ENCODE results near the gene APBA1. TPM values are rescaled to one million over a fixed set of nuclear protein-coding genes. Genes with fewer than 3 reads are reported as not detected.
A peak's percentile ranks its signal among the peaks of the same experiment; 100 is the strongest.

APBA1 gene
- total RNA-seq, 1 experiment from 2014 or later = not detected

DNA sequence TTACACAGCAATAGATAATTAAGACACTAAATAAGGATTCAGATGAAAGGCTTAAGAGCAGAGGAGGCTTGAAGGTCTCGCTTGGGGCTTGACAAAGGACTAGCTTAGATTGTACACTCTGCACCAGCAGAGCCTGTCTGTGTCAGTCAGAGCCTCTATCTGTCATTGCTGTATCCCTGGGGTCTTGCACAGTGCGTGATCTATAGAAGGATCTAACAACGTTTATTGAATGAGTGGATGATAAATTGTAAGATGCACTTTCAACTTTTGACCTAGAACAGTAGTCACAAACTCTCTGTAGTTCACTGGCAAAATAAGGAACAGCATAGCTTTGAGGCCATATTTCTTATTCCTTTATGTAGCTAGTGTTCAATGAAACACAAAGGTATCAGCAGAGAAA lies 173.7 kb downstream of the APBA1 start:
- Histone ChIP-seq H3K4me2 (ENCODE audit: low read depth, low read length, poor library complexity, severe bottlenecking) (no peak overlapping the region), H3K4me3 (ENCODE audit: low read length) (no peak overlapping the region), H4K20me1 (ENCODE audit: insufficient read depth, low read depth, low read length) (no peaks in the 10 kb centered on the region), H2AFZ (ENCODE audit: low read length) (no peak overlapping the region), H3K79me2 (ENCODE audit: low read length) (no peaks in the 10 kb centered on the region), H3K36me3 (ENCODE audit: insufficient read depth, low read length) (no peaks in the 10 kb centered on the region), H3K9me2 (replicated peaks; ENCODE audit: insufficient read depth, low read length) (no peaks in the 10 kb centered on the region), H3K4me1 (ENCODE audit: low read length) (no peaks in the 10 kb centered on the region), H3K27ac (ENCODE audit: low read length) (no peak overlapping the region), H3K9me3 (ENCODE audit: low read length) (no peaks in the 10 kb centered on the region), H3K9ac (ENCODE audit: low read length) (no peak overlapping the region), H3K27me3 (ENCODE audit: low read length) (no peaks in the 10 kb centered on the region)
- no peak for DNase-seq

- Histone ChIP-seq H3K36me3 (ENCODE audit: insufficient read depth, low read length) (no peaks in the 10 kb centered on the region), H3K27me3 (ENCODE audit: low read length) (no peaks in the 10 kb centered on the region), H3K4me1 (ENCODE audit: low read length) (no peaks in the 10 kb centered on the region), H3K9ac (ENCODE audit: low read length) (no peak overlapping the region), H3K27ac (ENCODE audit: low read length) (no peak overlapping the region), H3K9me2 (replicated peaks; ENCODE audit: insufficient read depth, low read length) (no peaks in the 10 kb centered on the region), H4K20me1 (ENCODE audit: insufficient read depth, low read depth, low read length) (no peaks in the 10 kb centered on the region), H3K79me2 (ENCODE audit: low read length) (no peaks in the 10 kb centered on the region), H3K4me3 (ENCODE audit: low read length) (no peak overlapping the region), H3K4me2 (ENCODE audit: low read depth, low read length, poor library complexity, severe bottlenecking) (no peak overlapping the region), H2AFZ (ENCODE audit: low read length) (no peak overlapping the region), H3K9me3 (ENCODE audit: low read length) (no peaks in the 10 kb centered on the region)
- DNase-seq = no peak
These were observed 174.4 kb downstream of the APBA1 start for GRCh38 chr9:69497816-69498215.

DNA sequence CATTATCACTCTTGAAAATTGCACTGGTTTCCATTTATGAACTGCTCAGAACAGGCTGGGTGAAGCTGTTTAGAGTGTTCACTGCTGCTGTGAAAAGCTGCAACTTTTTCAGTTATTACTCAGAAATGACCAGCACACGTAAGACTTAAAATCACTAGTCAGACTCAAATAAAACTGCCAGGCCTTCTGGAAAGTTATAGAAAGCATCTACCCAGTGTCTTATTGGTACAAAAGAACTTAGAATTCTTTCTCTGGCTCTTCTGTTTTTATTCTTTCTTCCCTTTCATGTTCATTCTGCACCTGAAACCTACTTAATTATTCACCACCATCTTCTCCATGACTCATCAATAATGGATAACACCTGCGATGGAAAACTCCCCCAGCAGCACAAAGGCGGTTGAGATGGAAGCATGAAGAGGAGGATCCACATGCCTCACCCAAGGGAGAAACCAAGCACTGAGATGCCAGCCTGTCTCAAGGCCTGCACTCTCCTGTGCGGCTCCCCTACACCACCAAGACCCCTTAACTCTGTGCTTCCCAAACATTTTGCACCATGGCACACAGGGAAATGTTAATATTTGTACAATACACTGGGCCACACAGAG lies 175.2 kb downstream of the APBA1 start:
- Histone ChIP-seq H2AFZ (ENCODE audit: low read length) (no peak overlapping the region), H3K36me3 (ENCODE audit: insufficient read depth, low read length) (no peaks in the 10 kb centered on the region), H3K9me2 (replicated peaks; ENCODE audit: insufficient read depth, low read length) (no peaks in the 10 kb centered on the region), H3K9me3 (ENCODE audit: low read length) (no peaks in the 10 kb centered on the region), H4K20me1 (ENCODE audit: insufficient read depth, low read depth, low read length) (no peaks in the 10 kb centered on the region), H3K27ac (ENCODE audit: low read length) (no peak overlapping the region), H3K9ac (ENCODE audit: low read length) (no peak overlapping the region), H3K4me2 (ENCODE audit: low read depth, low read length, poor library complexity, severe bottlenecking) (no peak overlapping the region), H3K4me3 (ENCODE audit: low read length) (no peak overlapping the region), H3K27me3 (ENCODE audit: low read length) (no peaks in the 10 kb centered on the region), H3K4me1 (ENCODE audit: low read length) (no peaks in the 10 kb centered on the region), H3K79me2 (ENCODE audit: low read length) (no peaks in the 10 kb centered on the region)
- DNase-seq = no peak

DNA sequence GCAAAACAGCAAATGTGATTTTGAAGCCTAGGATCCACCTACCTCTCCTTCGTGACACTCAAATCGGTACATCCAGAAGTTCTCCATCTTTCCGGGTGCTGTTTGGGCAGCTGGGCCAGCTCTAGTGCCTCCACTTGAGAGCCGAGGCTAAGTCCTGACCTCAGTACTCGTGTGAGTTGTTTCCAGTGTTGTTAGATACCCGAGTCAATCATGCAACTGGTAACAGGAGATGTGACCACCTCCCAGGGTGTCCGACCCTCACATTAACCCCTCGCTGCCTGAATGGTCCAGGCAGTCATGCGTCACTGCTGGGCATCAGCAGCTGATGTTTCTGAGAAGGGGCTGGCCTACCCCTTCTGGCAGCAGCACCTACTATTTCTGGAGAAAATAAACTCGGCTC lies 176.9 kb downstream of the APBA1 start:
- no peaks in the 10 kb centered on the region for H3K27me3 ChIP-seq (ENCODE audit: low read length)
- H3K9me3 ChIP-seq (ENCODE audit: low read length) = no peaks in the 10 kb centered on the region
- no peak overlapping the region for H3K27ac ChIP-seq (ENCODE audit: low read length)

GRCh38 chr9:69494763-69495162 lies 177.4 kb downstream of the APBA1 start:
- Histone ChIP-seq H3K36me3 (ENCODE audit: insufficient read depth, low read length) (no peaks in the 10 kb centered on the region), H3K9me2 (replicated peaks; ENCODE audit: insufficient read depth, low read length) (no peaks in the 10 kb centered on the region), H3K27ac (ENCODE audit: low read length) (no peak overlapping the region), H3K9ac (ENCODE audit: low read length) (no peak overlapping the region), H2AFZ (ENCODE audit: low read length) (no peak overlapping the region), H3K4me3 (ENCODE audit: low read length) (no peak overlapping the region), H3K4me1 (ENCODE audit: low read length) (no peaks in the 10 kb centered on the region), H3K27me3 (ENCODE audit: low read length) (no peaks in the 10 kb centered on the region), H3K9me3 (ENCODE audit: low read length) (no peaks in the 10 kb centered on the region), H4K20me1 (ENCODE audit: insufficient read depth, low read depth, low read length) (no peaks in the 10 kb centered on the region), H3K79me2 (ENCODE audit: low read length) (no peaks in the 10 kb centered on the region), H3K4me2 (ENCODE audit: low read depth, low read length, poor library complexity, severe bottlenecking) (no peak overlapping the region)
- DNase-seq = no peak

More for the DNA sequence above, 176.9 kb downstream of the APBA1 start:
- Histone ChIP-seq H3K4me1 (ENCODE audit: low read length) (no peaks in the 10 kb centered on the region), H4K20me1 (ENCODE audit: insufficient read depth, low read depth, low read length) (no peaks in the 10 kb centered on the region), H3K36me3 (ENCODE audit: insufficient read depth, low read length) (no peaks in the 10 kb centered on the region), H3K4me3 (ENCODE audit: low read length) (no peak overlapping the region), H3K9ac (ENCODE audit: low read length) (no peak overlapping the region), H2AFZ (ENCODE audit: low read length) (no peak overlapping the region), H3K9me2 (replicated peaks; ENCODE audit: insufficient read depth, low read length) (no peaks in the 10 kb centered on the region), H3K79me2 (ENCODE audit: low read length) (no peaks in the 10 kb centered on the region), H3K4me2 (ENCODE audit: low read depth, low read length, poor library complexity, severe bottlenecking) (no peak overlapping the region)
- no peak for DNase-seq

- H3K36me3 ChIP-seq (ENCODE audit: insufficient read depth, low read length) = no peaks in the 10 kb centered on the region
- no peak overlapping the region for H3K27ac ChIP-seq (ENCODE audit: low read length)
- no peak overlapping the region for H3K4me2 ChIP-seq (ENCODE audit: low read depth, low read length, poor library complexity, severe bottlenecking)
- no peak for DNase-seq
- no peak overlapping the region for H2AFZ ChIP-seq (ENCODE audit: low read length)
- H4K20me1 ChIP-seq (ENCODE audit: insufficient read depth, low read depth, low read length) = no peaks in the 10 kb centered on the region
- H3K79me2 ChIP-seq (ENCODE audit: low read length) = no peaks in the 10 kb centered on the region
- no peaks in the 10 kb centered on the region for H3K27me3 ChIP-seq (ENCODE audit: low read length)
- no peaks in the 10 kb centered on the region for H3K9me3 ChIP-seq (ENCODE audit: low read length)
- no peaks in the 10 kb centered on the region for H3K9me2 ChIP-seq (replicated peaks; ENCODE audit: insufficient read depth, low read length)
- H3K9ac ChIP-seq (ENCODE audit: low read length) = no peak overlapping the region
- H3K4me1 ChIP-seq (ENCODE audit: low read length) = no peaks in the 10 kb centered on the region
- no peak overlapping the region for H3K4me3 ChIP-seq (ENCODE audit: low read length)
These were observed 178.0 kb downstream of the APBA1 start for GRCh38 chr9:69494208-69494607.

DNA sequence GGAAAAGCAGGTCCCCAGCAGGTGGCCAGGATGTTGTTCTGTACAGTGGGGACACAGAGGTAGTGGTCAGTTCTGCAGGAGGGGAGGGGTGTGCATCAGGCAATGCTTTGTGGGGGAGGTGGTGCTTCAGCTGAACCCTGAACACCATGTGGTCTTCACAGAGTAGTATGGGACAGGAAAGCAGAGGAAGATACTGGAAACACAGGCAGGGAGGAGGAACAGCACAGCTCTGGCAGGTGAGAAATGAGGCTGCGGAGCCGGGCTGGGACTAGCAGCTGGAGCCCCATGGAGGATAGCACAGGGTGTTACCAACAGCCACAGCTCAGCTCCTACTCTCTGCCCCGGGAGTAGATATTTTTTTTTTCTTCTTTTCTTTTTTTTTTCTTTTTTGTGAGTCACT lies 185.7 kb downstream of the APBA1 start:
- no peaks in the 10 kb centered on the region for H3K27me3 ChIP-seq (ENCODE audit: low read length)
- H3K79me2 ChIP-seq (ENCODE audit: low read length) = no peaks in the 10 kb centered on the region
- H3K9me3 ChIP-seq (ENCODE audit: low read length) = no peaks in the 10 kb centered on the region
- H3K4me2 ChIP-seq (ENCODE audit: low read depth, low read length, poor library complexity, severe bottlenecking) = no peak overlapping the region
- H3K36me3 ChIP-seq (ENCODE audit: insufficient read depth, low read length) = no peaks in the 10 kb centered on the region
- H3K9ac ChIP-seq (ENCODE audit: low read length) = no peak overlapping the region
- H2AFZ ChIP-seq (ENCODE audit: low read length) = no peak overlapping the region
- no peak overlapping the region for H3K27ac ChIP-seq (ENCODE audit: low read length)
- peak; percentile 20 for DNase-seq
- H3K9me2 ChIP-seq (replicated peaks; ENCODE audit: insufficient read depth, low read length) = no peaks in the 10 kb centered on the region
- no peaks in the 10 kb centered on the region for H4K20me1 ChIP-seq (ENCODE audit: insufficient read depth, low read depth, low read length)
- no peaks in the 10 kb centered on the region for H3K4me1 ChIP-seq (ENCODE audit: low read length)
- H3K4me3 ChIP-seq (ENCODE audit: low read length) = no peak overlapping the region

- Histone ChIP-seq H3K9ac (ENCODE audit: low read length) (no peak overlapping the region), H3K27me3 (ENCODE audit: low read length) (no peaks in the 10 kb centered on the region), H3K4me3 (ENCODE audit: low read length) (no peak overlapping the region), H2AFZ (ENCODE audit: low read length) (no peak overlapping the region), H4K20me1 (ENCODE audit: insufficient read depth, low read depth, low read length) (no peaks in the 10 kb centered on the region), H3K9me2 (replicated peaks; ENCODE audit: insufficient read depth, low read length) (no peaks in the 10 kb centered on the region), H3K4me1 (ENCODE audit: low read length) (no peaks in the 10 kb centered on the region), H3K79me2 (ENCODE audit: low read length) (no peaks in the 10 kb centered on the region), H3K36me3 (ENCODE audit: insufficient read depth, low read length) (no peaks in the 10 kb centered on the region), H3K27ac (ENCODE audit: low read length) (no peak overlapping the region), H3K4me2 (ENCODE audit: low read depth, low read length, poor library complexity, severe bottlenecking) (no peak overlapping the region), H3K9me3 (ENCODE audit: low read length) (no peaks in the 10 kb centered on the region)
- DNase-seq = peak; percentile 6
These were observed 186.7 kb downstream of the APBA1 start for GRCh38 chr9:69485466-69485865.

Data from Karpas-422 (cell line).